ENCODE data around the gene HNRNPH3. TPM values are rescaled to one million over a fixed set of nuclear protein-coding genes. Genes with fewer than 3 reads are reported as not detected.
"Not testable (repeated sequence)": the region's sequence is repeated elsewhere in the genome, so short reads cannot be mapped to it uniquely, and the experiment has no call there.

The HNRNPH3 gene
- total RNA-seq = 133 TPM
- long read RNA-seq, transcript HNRNPH3-201 (10 exons, 2,339 nt) = major isoform, 69 of 208 reads
- long read RNA-seq, transcript HNRNPH3-202 (10 exons, 1,332 nt) = minor isoform, 18 of 208 reads
- long read RNA-seq, partial matches to known transcripts = 3 of 208 reads
- long read RNA-seq, other reads (novel, unspliced or antisense) = 117 of 208 reads

GRCh38 chr10:68331455-68332258, at the start of gene HNRNPH3:
Gene HNRNPH3, plus strand, starts transcription at chr10:68332064. Its CDS starts 5,158 bp downstream, at chr10:68337222.
- intact Hi-C loops (cut with micrococcal nuclease) = no loop called here
- DNase-seq = peak; percentile 99
- peak; percentile 93 for ATAC-seq

- intact Hi-C loops (cut with micrococcal nuclease) = no loop called here
- DNase-seq (no peak), ATAC-seq (no peak)
Measured at GRCh38 chr10:68284062-68285001, 47.5 kb upstream of the HNRNPH3 start.

GRCh38 chr10:68288717-68289116, 43.1 kb upstream of the HNRNPH3 start:
- no peak for ATAC-seq
- DNase-seq = no peak
- intact Hi-C loops (cut with micrococcal nuclease) = no loop called here

- no peak for DNase-seq
- intact Hi-C loops (cut with micrococcal nuclease) = no loop called here
- no peak for ATAC-seq
Measured at GRCh38 chr10:68290736-68291135, 41.1 kb upstream of the HNRNPH3 start.

- ATAC-seq = no peak
- intact Hi-C loops (cut with micrococcal nuclease) = no loop called here
Measured at GRCh38 chr10:68296843-68297663, 34.8 kb upstream of the HNRNPH3 start.

GRCh38 chr10:68301301-68301700, 30.6 kb upstream of the HNRNPH3 start:
- ATAC-seq (no peak), DNase-seq (no peak)
- intact Hi-C loops (cut with micrococcal nuclease) = loop anchor here (10.0 kb wide), 1 partner anchor 86 kb away; no protein-coding TSS in a partner anchor

More at GRCh38 chr10:68296843-68297663, 34.8 kb upstream of the HNRNPH3 start:
- no peak for DNase-seq

GRCh38 chr10:68301790-68302502, 29.9 kb upstream of the HNRNPH3 start:
- peak; percentile 76 for ATAC-seq
- intact Hi-C loops (cut with micrococcal nuclease) = loop anchor here (10.0 kb wide), 1 partner anchor 87 kb away; no protein-coding TSS in a partner anchor
- DNase-seq = no peak

- intact Hi-C loops (cut with micrococcal nuclease) = loop anchor here (10.0 kb wide), 1 partner anchor 88 kb away; no protein-coding TSS in a partner anchor
- DNase-seq = no peak
- ATAC-seq = no peak
Measured at GRCh38 chr10:68302503-68302823, 29.4 kb upstream of the HNRNPH3 start.

- ATAC-seq = no peak
- intact Hi-C loops (cut with micrococcal nuclease) = loop anchor here (10.0 kb wide), 1 partner anchor 88 kb away; no protein-coding TSS in a partner anchor
- no peak for DNase-seq
Measured at GRCh38 chr10:68302871-68303270, 29.0 kb upstream of the HNRNPH3 start.

- ATAC-seq (no peak), DNase-seq (no peak)
- intact Hi-C loops (cut with micrococcal nuclease) = loop anchor here (10.0 kb wide), 1 partner anchor 89 kb away; no protein-coding TSS in a partner anchor
Measured at GRCh38 chr10:68303849-68304412, 27.9 kb upstream of the HNRNPH3 start.

- intact Hi-C loops (cut with micrococcal nuclease) = loop anchor here (10.0 kb wide), 1 partner anchor 91 kb away; no protein-coding TSS in a partner anchor
- DNase-seq (no peak), ATAC-seq (no peak)
Measured at GRCh38 chr10:68305854-68306253, 26.0 kb upstream of the HNRNPH3 start.

- ATAC-seq = no peak
- intact Hi-C loops (cut with micrococcal nuclease) = no loop called here
- no peak for DNase-seq
Measured at GRCh38 chr10:68310531-68310930, 21.3 kb upstream of the HNRNPH3 start.

- DNase-seq; ATAC-seq; intact Hi-C loops (cut with micrococcal nuclease): not testable (repeated sequence)
Measured at GRCh38 chr10:68314930-68315329, 16.9 kb upstream of the HNRNPH3 start.

- DNase-seq (no peak), ATAC-seq (no peak)
- intact Hi-C loops (cut with micrococcal nuclease) = no loop called here
Measured at GRCh38 chr10:68315582-68315981, 16.3 kb upstream of the HNRNPH3 start.

- DNase-seq (no peak), ATAC-seq (no peak)
- intact Hi-C loops (cut with micrococcal nuclease) = no loop called here
Measured at GRCh38 chr10:68318331-68319059, 13.4 kb upstream of the HNRNPH3 start.

GRCh38 chr10:68324396-68324795, 7.5 kb upstream of the HNRNPH3 start:
- intact Hi-C loops (cut with micrococcal nuclease); DNase-seq; ATAC-seq: not testable (repeated sequence)

All from left ventricle myocardium superior (tissue), 1 donor.